WTC11 (cell line): ENCODE data around the gene ATG7. TPM values are rescaled to one million over a fixed set of nuclear protein-coding genes. Genes with fewer than 3 reads are reported as not detected.

Experiments
- ATAC-seq: fragments of 200-7000 bp; cut with Tn5 transposase; 2 replicates; pipeline ENCODE4 v1.10.0; 2021; ENCODE audit warnings: mild to moderate bottlenecking, moderate library complexity
- CTCF ChIA-PET: fragments of 300-600 bp; sonication (Branson Sonifier 250); formaldehyde crosslinking; loops from one replicate; lab custom pipeline; 2021; ENCODE audit warnings: antibody characterized with exemption; lab: Charles Lee
- POLR2A ChIA-PET: fragments of 350-600 bp; sonication (Branson Sonifier 250); formaldehyde crosslinking; loops from one replicate; lab custom pipeline; 2021; ENCODE audit warnings: antibody characterized with exemption; lab: Charles Lee
- DNase-seq: peaks from one replicate; pipeline ENCODE4 v3.0.0; 2021; ENCODE audit warnings: low spot score
- H3K27ac Mint-ChIP-seq: 2 replicates; pipeline ENCODE4 v1.8.0; 2021; ENCODE audit warnings: mixed read lengths
- H3K27me3 Mint-ChIP-seq: 2 replicates; pipeline ENCODE4 v1.8.0; 2021; ENCODE audit warnings: low read depth, mild to moderate bottlenecking, moderate library complexity, mixed read lengths
- H3K36me3 Mint-ChIP-seq: 2 replicates; pipeline ENCODE4 v1.8.0; 2021; ENCODE audit warnings: mixed read lengths
- H3K4me1 Mint-ChIP-seq: 2 replicates; pipeline ENCODE4 v1.8.0; 2022; ENCODE audit warnings: mixed read lengths
- H3K4me3 Mint-ChIP-seq: 2 replicates; pipeline ENCODE4 v1.8.0; 2021; ENCODE audit warnings: mild to moderate bottlenecking, moderate library complexity, mixed read lengths
- H3K9me3 Mint-ChIP-seq: 2 replicates; pipeline ENCODE4 v1.8.0; 2021; ENCODE audit warnings: mixed read lengths
- CBFB ChIP-seq: sonication (generic); formaldehyde crosslinking; IDR thresholded peaks from 2 replicates; pipeline ENCODE4 v1.8.1; 2022; ENCODE audit warnings: mild to moderate bottlenecking, low read depth, missing genetic modification reagents
- CREB1 ChIP-seq: sonication (generic); formaldehyde crosslinking; IDR thresholded peaks from 2 replicates; pipeline ENCODE4 v1.8.0; 2023; ENCODE audit warnings: mild to moderate bottlenecking, missing genetic modification reagents
- E2F5 ChIP-seq: sonication (generic); formaldehyde crosslinking; IDR thresholded peaks from 2 replicates; pipeline ENCODE4 v1.8.1; 2022; ENCODE audit warnings: mild to moderate bottlenecking, moderate library complexity, missing genetic modification reagents
- FOXP4 ChIP-seq: sonication (generic); formaldehyde crosslinking; IDR thresholded peaks from 2 replicates; pipeline ENCODE4 v1.8.0; 2022; ENCODE audit warnings: mild to moderate bottlenecking, missing genetic modification reagents
- KAT7 ChIP-seq: sonication (generic); formaldehyde crosslinking; IDR thresholded peaks from 2 replicates; pipeline ENCODE4 v1.8.1; 2023; ENCODE audit warnings: missing genetic modification reagents, mild to moderate bottlenecking, borderline replicate concordance
- NFYB ChIP-seq: sonication (generic); formaldehyde crosslinking; conservative IDR thresholded peaks from 2 replicates; pipeline ENCODE4 v1.8.0; 2022; ENCODE audit warnings: low read depth, missing genetic modification reagents
- NR1H2 ChIP-seq: sonication (generic); formaldehyde crosslinking; IDR thresholded peaks from 2 replicates; pipeline ENCODE4 v1.9.0; 2021; ENCODE audit warnings: mild to moderate bottlenecking, moderate library complexity, missing genetic modification reagents
- NR3C1 ChIP-seq: sonication (generic); formaldehyde crosslinking; conservative IDR thresholded peaks from 2 replicates; pipeline ENCODE4 v1.8.1; 2023; ENCODE audit warnings: low read depth, mild to moderate bottlenecking, missing genetic modification reagents
- PRDM15 ChIP-seq: sonication (generic); formaldehyde crosslinking; IDR thresholded peaks from 2 replicates; pipeline ENCODE4 v1.8.0; 2022; ENCODE audit warnings: missing genetic modification reagents
- SOX15 ChIP-seq: fragments of 250-450 bp; sonication (Bioruptor Pico); IDR thresholded peaks from 2 replicates; pipeline ENCODE4 v1.9.0; 2021; ENCODE audit warnings: mild to moderate bottlenecking
- TEAD1 ChIP-seq: sonication (generic); formaldehyde crosslinking; IDR thresholded peaks from 2 replicates; pipeline ENCODE4 v1.8.0; 2022; ENCODE audit warnings: mild to moderate bottlenecking, missing genetic modification reagents
- ZBTB43 ChIP-seq: sonication (generic); formaldehyde crosslinking; IDR thresholded peaks from 2 replicates; pipeline ENCODE4 v1.8.1; 2023; ENCODE audit warnings: mild to moderate bottlenecking, missing genetic modification reagents
- ZNF281 ChIP-seq: sonication (generic); formaldehyde crosslinking; IDR thresholded peaks from 2 replicates; pipeline ENCODE4 v1.8.0; 2023; ENCODE audit warnings: mild to moderate bottlenecking, missing genetic modification reagents
- ZNF396 ChIP-seq: fragments of 250-450 bp; sonication (Bioruptor Pico); IDR thresholded peaks from 2 replicates; pipeline ENCODE4 v1.8.0; 2021; ENCODE audit warnings: mild to moderate bottlenecking, moderate library complexity, borderline replicate concordance
- ZNF671 ChIP-seq: fragments of 250-450 bp; sonication (Bioruptor Pico); IDR thresholded peaks from 2 replicates; pipeline ENCODE4 v1.8.0; 2021; ENCODE audit warnings: mild to moderate bottlenecking
- total RNA-seq: library from RNA; stranded (reverse); gene quantifications from 3 replicates; pipeline ENCODE4 v1.2.3, GENCODE V29; 2021
- TF ChIP-seq, protein P1 (sequence below): fragments of 250-450 bp; sonication (Bioruptor Pico); IDR thresholded peaks from 2 replicates; pipeline ENCODE4 v2.1.2; 2022; ENCODE audit warnings: mild to moderate bottlenecking, moderate library complexity
- TF ChIP-seq, protein P2 (sequence below): sonication (generic); formaldehyde crosslinking; IDR thresholded peaks from 2 replicates; pipeline ENCODE4 v1.8.1; 2023; ENCODE audit warnings: mild to moderate bottlenecking, missing genetic modification reagents
- TF ChIP-seq, protein P3 (sequence below): sonication (generic); formaldehyde crosslinking; IDR thresholded peaks from 2 replicates; pipeline ENCODE4 v1.8.0; 2022; ENCODE audit warnings: mild to moderate bottlenecking, missing genetic modification reagents

The ATG7 gene
- total RNA-seq, 1 experiment from 2014 or later = 17.5 TPM

DNA sequence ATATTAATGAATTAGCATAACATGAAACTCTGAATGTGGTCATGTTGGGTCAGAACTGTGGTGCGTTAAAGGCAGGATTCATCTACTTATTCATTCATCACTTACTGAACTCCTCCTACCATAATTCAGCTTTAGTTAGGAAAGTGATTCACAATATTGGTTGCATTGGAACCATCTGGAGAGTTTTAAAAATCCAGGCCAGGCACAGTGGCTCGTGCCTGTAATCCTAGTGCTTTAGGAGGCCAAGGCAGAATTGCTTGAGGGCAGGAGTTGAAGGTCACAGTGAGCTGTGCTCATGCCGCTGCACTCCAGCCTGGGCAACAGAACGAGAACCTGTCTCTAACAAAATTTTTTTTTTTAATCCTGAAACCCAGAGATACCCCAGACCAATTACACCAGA lies 44.2 kb upstream of the ATG7 start:
- TF ChIP-seq, protein P1, sequence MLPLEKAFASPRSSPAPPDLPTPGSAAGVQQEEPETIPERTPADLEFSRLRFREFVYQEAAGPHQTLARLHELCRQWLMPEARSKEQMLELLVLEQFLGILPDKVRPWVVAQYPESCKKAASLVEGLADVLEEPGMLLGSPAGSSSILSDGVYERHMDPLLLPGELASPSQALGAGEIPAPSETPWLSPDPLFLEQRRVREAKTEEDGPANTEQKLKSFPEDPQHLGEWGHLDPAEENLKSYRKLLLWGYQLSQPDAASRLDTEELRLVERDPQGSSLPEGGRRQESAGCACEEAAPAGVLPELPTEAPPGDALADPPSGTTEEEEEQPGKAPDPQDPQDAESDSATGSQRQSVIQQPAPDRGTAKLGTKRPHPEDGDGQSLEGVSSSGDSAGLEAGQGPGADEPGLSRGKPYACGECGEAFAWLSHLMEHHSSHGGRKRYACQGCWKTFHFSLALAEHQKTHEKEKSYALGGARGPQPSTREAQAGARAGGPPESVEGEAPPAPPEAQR = no peak
- TF ChIP-seq ZNF281 (no peak), CREB1 (CRISPR knock-in tag) (no peak), KAT7 (no peak), FOXP4 (CRISPR knock-in tag) (no peak), NFYB (CRISPR knock-in tag) (no peak), ZNF396 (CRISPR knock-in tag) (no peak), TEAD1 (CRISPR knock-in tag) (no peak), E2F5 (CRISPR knock-in tag) (no peak), ZNF671 (no peak), ZBTB43 (CRISPR knock-in tag) (no peak), NR3C1 (CRISPR knock-in tag) (no peak), NR1H2 (CRISPR knock-in tag) (no peak), SOX15 (CRISPR knock-in tag) (no peak), CBFB (CRISPR knock-in tag) (no peak), PRDM15 (CRISPR knock-in tag) (no peak)
- TF ChIP-seq, protein P2, sequence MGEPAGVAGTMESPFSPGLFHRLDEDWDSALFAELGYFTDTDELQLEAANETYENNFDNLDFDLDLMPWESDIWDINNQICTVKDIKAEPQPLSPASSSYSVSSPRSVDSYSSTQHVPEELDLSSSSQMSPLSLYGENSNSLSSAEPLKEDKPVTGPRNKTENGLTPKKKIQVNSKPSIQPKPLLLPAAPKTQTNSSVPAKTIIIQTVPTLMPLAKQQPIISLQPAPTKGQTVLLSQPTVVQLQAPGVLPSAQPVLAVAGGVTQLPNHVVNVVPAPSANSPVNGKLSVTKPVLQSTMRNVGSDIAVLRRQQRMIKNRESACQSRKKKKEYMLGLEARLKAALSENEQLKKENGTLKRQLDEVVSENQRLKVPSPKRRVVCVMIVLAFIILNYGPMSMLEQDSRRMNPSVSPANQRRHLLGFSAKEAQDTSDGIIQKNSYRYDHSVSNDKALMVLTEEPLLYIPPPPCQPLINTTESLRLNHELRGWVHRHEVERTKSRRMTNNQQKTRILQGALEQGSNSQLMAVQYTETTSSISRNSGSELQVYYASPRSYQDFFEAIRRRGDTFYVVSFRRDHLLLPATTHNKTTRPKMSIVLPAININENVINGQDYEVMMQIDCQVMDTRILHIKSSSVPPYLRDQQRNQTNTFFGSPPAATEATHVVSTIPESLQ (CRISPR knock-in tag) = no peak
- TF ChIP-seq, protein P3, sequence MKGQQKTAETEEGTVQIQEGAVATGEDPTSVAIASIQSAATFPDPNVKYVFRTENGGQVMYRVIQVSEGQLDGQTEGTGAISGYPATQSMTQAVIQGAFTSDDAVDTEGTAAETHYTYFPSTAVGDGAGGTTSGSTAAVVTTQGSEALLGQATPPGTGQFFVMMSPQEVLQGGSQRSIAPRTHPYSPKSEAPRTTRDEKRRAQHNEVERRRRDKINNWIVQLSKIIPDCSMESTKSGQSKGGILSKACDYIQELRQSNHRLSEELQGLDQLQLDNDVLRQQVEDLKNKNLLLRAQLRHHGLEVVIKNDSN (CRISPR knock-in tag) = no peak
- ChIA-PET POLR2A (no interaction called here), CTCF (interaction anchor here (1.2 kb wide), 1 partner anchor 9 kb away, joined by 3 read pairs; no protein-coding TSS in a partner anchor)
- ATAC-seq = no peak
- Mint-ChIP-seq H3K4me1 (no peaks in the 10 kb centered on the region), H3K4me3 (no peak overlapping the region), H3K27me3 (no peaks in the 10 kb centered on the region), H3K9me3 (peaks cover 3% of the 10 kb centered on the region; the same call in 1 of the 2 replicates), H3K36me3 (no peaks in the 10 kb centered on the region), H3K27ac (no peak overlapping the region)
- DNase-seq = no peak
